Gastroesophageal sphincter (tissue), 4 donors: ENCODE data around the gene DCC. TPM values are rescaled to one million over a fixed set of nuclear protein-coding genes. Genes with fewer than 3 reads are reported as not detected.

Experiments
- ATAC-seq: fragments of 150-250 bp; one replicate; pipeline ENCODE4 v1.9.1; 2016; ENCODE audit warnings: mild to moderate bottlenecking, moderate library complexity
- H3K27ac ChIP-seq, 4 donors: fragments of 200-600 bp; sonication (generic) in 3 of 4; 1 replicate in 3 of 4; 2 replicates in 1 of 4; pipeline ENCODE4 v1.5.1; 2016 to 2019
- H3K27me3 ChIP-seq: fragments of 200-600 bp; sonication (generic); one replicate; pipeline ENCODE4 v1.5.1; 2019
- H3K36me3 ChIP-seq, 2 donors: fragments of 200-600 bp; sonication (generic); one replicate each; pipeline ENCODE4 v1.5.1; 2019; ENCODE audit warnings: control low read depth in 1 of 2
- H3K4me1 ChIP-seq, 3 donors: fragments of 200-600 bp; sonication (generic); 1 replicate in 2 of 3; 2 replicates in 1 of 3; pipeline ENCODE4 v1.5.1; 2016 to 2019; ENCODE audit warnings: control low read depth in 2 of 3
- H3K4me3 ChIP-seq, 2 donors: fragments of 200-600 bp; sonication (generic); one replicate each; pipeline ENCODE4 v1.5.1; 2019; ENCODE audit warnings: mild to moderate bottlenecking in 1 of 2, moderate library complexity in 1 of 2
- H3K9me3 ChIP-seq, 3 donors: fragments of 200-600 bp; sonication (generic); one replicate each; pipeline ENCODE4 v1.5.1; 2017 to 2019; ENCODE audit warnings: control low read depth in 2 of 3
- EP300 ChIP-seq: sonication (generic); formaldehyde crosslinking; IDR thresholded peaks from one replicate; pipeline ENCODE4 v1.6.1; 2017; ENCODE audit warnings: antibody characterized with exemption, mild to moderate bottlenecking
- POLR2A ChIP-seq, 2 donors: fragments of 450-650 bp; IDR thresholded peaks; one replicate each; pipeline ENCODE4 v1.6.1; 2017; ENCODE audit warnings: antibody characterized with exemption in 2 of 2, mild to moderate bottlenecking in 2 of 2, moderate library complexity in 1 of 2
- POLR2AphosphoS5 ChIP-seq: sonication (generic); formaldehyde crosslinking; IDR thresholded peaks from one replicate; pipeline ENCODE4 v1.6.1; 2017; ENCODE audit warnings: antibody characterized with exemption
- WGBS, 2 donors: methylation state at CpG; one replicate each; pipeline ENCODE4 v1.1.5; 2018; ENCODE audit warnings: low coverage in 1 of 2; 5-methylcytosine and 5-hydroxymethylcytosine counted together
- total RNA-seq, 4 donors: library from RNA; depleted of rRNA; stranded (reverse); fragments of >200 nt; gene quantifications; one replicate each; pipeline ENCODE4 v1.1.0, GENCODE V29; 2016
- TF ChIP-seq, protein P1 (sequence below), 4 experiments: fragments of 200-600 bp in 2 of 4; fragments of 450-650 bp in 2 of 4; sonication (generic) in 1 of 4; IDR thresholded peaks; one replicate each; pipeline ENCODE4 v1.5.1; 2017 to 2019; ENCODE audit warnings: antibody characterized with exemption in 4 of 4, mild to moderate bottlenecking in 2 of 4, moderate library complexity in 2 of 4

DCC gene
- total RNA-seq, 4 donors from 2014 or later = 0.13 to 0.54 (median 0.47) TPM; not detected in 1

DNA sequence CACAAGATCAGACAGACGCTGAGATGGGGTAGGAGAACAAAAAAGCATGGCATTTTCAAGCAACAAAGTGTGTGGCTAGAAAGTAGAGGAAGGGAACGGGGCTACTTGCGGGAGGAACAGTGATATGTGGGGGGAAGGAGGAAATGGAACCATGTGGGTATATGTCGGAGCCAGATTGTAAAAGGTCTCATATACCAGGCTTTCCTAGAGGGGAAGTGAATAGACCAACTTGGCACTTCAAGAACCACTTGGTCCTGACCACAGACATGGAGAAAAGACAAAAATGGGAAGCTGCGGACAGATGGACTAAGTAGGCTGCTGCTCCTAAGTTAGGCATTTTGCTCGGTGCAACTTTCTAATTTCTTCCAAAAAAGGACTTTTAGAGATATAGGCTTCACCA is 196.0 kb downstream of the DCC start:
- WGBS, 2 donors = 64 to 66% methylated on average over 5 to 6 of the region's 6 CpGs
- Histone ChIP-seq H3K36me3 (no peaks in the 10 kb centered on the region), H3K4me1 (no peaks in the 10 kb centered on the region), H3K4me3 (no peak overlapping the region), H3K9me3 (no peaks in the 10 kb centered on the region), H3K27ac (no peak overlapping the region), H3K27me3 (no peaks in the 10 kb centered on the region)
- TF ChIP-seq POLR2A (IDR thresholded peaks at IDR 0.05) (no peak), POLR2AphosphoS5 (no peak), EP300 (no peak)
- TF ChIP-seq, protein P1, sequence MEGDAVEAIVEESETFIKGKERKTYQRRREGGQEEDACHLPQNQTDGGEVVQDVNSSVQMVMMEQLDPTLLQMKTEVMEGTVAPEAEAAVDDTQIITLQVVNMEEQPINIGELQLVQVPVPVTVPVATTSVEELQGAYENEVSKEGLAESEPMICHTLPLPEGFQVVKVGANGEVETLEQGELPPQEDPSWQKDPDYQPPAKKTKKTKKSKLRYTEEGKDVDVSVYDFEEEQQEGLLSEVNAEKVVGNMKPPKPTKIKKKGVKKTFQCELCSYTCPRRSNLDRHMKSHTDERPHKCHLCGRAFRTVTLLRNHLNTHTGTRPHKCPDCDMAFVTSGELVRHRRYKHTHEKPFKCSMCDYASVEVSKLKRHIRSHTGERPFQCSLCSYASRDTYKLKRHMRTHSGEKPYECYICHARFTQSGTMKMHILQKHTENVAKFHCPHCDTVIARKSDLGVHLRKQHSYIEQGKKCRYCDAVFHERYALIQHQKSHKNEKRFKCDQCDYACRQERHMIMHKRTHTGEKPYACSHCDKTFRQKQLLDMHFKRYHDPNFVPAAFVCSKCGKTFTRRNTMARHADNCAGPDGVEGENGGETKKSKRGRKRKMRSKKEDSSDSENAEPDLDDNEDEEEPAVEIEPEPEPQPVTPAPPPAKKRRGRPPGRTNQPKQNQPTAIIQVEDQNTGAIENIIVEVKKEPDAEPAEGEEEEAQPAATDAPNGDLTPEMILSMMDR (IDR thresholded peaks at IDR 0.05) = no peak
- no peak for ATAC-seq

DNA sequence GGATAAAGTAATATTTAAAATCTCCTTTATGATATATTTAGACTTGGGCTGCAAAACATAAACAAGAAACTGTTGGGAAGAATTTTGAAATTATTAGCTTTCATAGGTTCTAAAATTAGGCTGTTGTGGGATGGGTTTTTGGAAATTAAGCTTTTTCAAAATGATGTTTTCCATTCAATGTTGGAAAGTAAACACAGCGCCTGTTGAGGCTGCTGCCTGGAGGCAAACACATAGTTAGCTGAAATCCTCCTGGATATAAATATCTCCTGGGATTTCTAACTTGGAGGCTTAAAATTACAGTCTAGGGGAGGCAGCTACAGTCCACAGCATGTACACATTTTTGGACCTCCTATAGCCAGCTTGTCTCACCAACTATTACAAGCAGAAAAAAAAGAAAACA is 197.3 kb downstream of the DCC start:
- no peaks in the 10 kb centered on the region for H3K36me3 ChIP-seq
- H3K9me3 ChIP-seq = no peaks in the 10 kb centered on the region
- no peak for ATAC-seq
- TF ChIP-seq POLR2A (IDR thresholded peaks at IDR 0.05) (no peak), POLR2AphosphoS5 (no peak), EP300 (no peak)
- TF ChIP-seq, protein P1 (IDR thresholded peaks at IDR 0.05) = no peak
- H3K4me1 ChIP-seq = no peaks in the 10 kb centered on the region
- no peaks in the 10 kb centered on the region for H3K27me3 ChIP-seq
- 33% methylated on average over 1 of the region's 1 CpG; no CpG with 5 or more reads in 1 of the 2 donors for WGBS, 2 donors
- H3K4me3 ChIP-seq = no peak overlapping the region
- H3K27ac ChIP-seq = no peak overlapping the region

DNA sequence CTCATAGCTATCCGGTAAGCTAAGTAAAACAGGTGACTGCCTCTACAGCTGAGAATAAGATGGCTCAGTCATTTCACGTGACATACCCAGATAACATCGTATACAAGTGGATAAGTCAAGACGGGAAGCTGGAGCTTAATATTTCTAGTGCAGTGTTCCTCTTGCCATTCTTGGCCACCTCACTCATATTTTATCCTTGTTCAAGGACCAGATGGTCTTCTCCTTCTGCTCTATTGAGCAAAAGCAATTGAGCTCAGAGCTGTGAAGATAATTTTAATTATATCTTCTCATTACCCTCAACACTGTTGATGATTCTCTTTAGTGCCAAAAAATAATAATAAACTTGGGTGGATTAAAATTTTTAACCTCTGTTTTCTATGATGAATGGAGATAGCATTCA is 201.1 kb downstream of the DCC start:
- no peak overlapping the region for H3K4me3 ChIP-seq
- H3K27ac ChIP-seq = no peak overlapping the region
- no peaks in the 10 kb centered on the region for H3K36me3 ChIP-seq
- 77 to 95% methylated on average over 4 of the region's 4 CpGs for WGBS, 2 donors
- TF ChIP-seq EP300 = no peak
- TF ChIP-seq POLR2A (IDR thresholded peaks at IDR 0.05) = no peak
- TF ChIP-seq, protein P1 (IDR thresholded peaks at IDR 0.05) = no peak
- no peak for TF ChIP-seq POLR2AphosphoS5
- no peaks in the 10 kb centered on the region for H3K9me3 ChIP-seq
- H3K4me1 ChIP-seq = no peaks in the 10 kb centered on the region
- ATAC-seq = no peak
- no peaks in the 10 kb centered on the region for H3K27me3 ChIP-seq

DNA sequence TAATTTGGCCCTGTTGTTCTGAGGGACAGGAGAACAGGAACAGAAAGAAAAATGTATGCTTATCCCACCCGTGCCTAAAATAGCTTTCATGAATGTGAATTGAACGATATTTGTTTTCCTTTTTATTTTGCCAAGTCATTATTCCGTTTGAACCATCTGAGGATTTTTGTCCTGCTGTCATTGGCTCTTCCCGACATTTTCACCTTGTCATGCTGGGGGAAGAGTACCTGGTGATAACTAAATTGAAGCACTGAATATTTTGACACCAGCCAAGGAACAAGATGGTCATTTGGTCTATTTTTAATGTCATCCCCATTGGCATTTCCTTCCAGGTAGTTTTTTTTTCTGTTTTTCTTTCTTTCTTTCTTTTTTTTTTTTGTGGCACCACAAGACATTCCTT is 204.1 kb downstream of the DCC start:
- ATAC-seq = no peak
- no peaks in the 10 kb centered on the region for H3K27me3 ChIP-seq
- 51 to 58% methylated on average over 4 of the region's 4 CpGs for WGBS, 2 donors
- no peak for TF ChIP-seq POLR2AphosphoS5
- TF ChIP-seq, protein P1 (IDR thresholded peaks at IDR 0.05) = no peak
- TF ChIP-seq EP300 = no peak
- no peak for TF ChIP-seq POLR2A (IDR thresholded peaks at IDR 0.05)
- no peak overlapping the region for H3K4me3 ChIP-seq
- H3K36me3 ChIP-seq = no peaks in the 10 kb centered on the region
- H3K4me1 ChIP-seq = no peaks in the 10 kb centered on the region
- H3K27ac ChIP-seq = no peak overlapping the region
- H3K9me3 ChIP-seq = no peaks in the 10 kb centered on the region

DNA sequence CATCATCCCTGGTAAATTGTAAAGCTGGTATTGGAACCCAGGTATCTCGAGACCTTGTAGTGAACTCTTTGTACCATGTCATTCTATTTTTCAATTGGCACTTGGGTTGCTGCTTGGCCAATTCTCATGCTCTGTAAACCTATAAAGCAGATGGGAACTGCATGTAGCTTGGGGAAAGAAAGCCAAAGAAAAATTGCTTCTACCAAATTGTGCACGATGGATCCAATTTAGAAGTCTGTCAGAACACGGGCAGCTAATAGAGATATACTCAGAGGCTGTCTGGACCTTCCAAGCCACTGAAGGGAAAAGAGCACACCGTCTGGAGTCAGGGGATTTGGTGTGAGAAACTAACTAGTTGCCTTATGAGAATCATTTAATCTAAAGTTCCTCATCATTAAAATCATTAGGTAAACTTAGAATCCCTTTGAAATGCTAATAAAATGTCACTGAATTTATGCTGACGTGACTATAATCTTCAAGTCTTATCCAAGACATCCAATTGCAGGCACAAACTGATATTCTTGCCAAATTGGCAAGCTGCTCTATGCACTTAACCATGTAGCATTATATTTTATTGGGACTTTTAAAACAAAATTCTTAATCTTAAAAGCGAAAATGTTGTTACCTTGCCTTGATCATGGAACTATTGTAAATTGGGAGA is 206.8 kb downstream of the DCC start:
- Histone ChIP-seq H3K4me1 (no peaks in the 10 kb centered on the region), H3K36me3 (no peaks in the 10 kb centered on the region), H3K4me3 (no peak overlapping the region), H3K9me3 (no peaks in the 10 kb centered on the region), H3K27ac (no peak overlapping the region), H3K27me3 (no peaks in the 10 kb centered on the region)
- WGBS, 2 donors = 72 to 73% methylated on average over 6 of the region's 6 CpGs
- ATAC-seq = no peak
- TF ChIP-seq POLR2AphosphoS5 (no peak), EP300 (no peak), POLR2A (IDR thresholded peaks at IDR 0.05) (no peak)
- TF ChIP-seq, protein P1 (IDR thresholded peaks at IDR 0.05) = no peak
